CD4-positive, alpha-beta T cell treated with Interleukin-17A for 4 hours (primary cell): ENCODE measurements around the gene STARD7.
A peak's percentile ranks its signal among the peaks of the same experiment; 100 is the strongest.
"Not testable (repeated sequence)": the region's sequence is repeated elsewhere in the genome, so short reads cannot be mapped to it uniquely, and the experiment has no call there.

Experiments used
- DNase-seq: peaks from one replicate; pipeline ENCODE4 v3.0.0-alpha.2; 2020; ENCODE audit warnings: mixed read lengths

The STARD7 gene

GRCh38 chr2:96160366-96160765 lies 48.3 kb downstream of the STARD7 start:
- not testable (repeated sequence) for DNase-seq

GRCh38 chr2:96159084-96159830 lies 49.4 kb downstream of the STARD7 start:
- DNase-seq, result peak; percentile 70

GRCh38 chr2:96158554-96158940 lies 50.1 kb downstream of the STARD7 start:
- no peak for DNase-seq

- DNase-seq, result peak; percentile 91
Observed at GRCh38 chr2:96157649-96158553, 50.7 kb downstream of the STARD7 start.

DNA sequence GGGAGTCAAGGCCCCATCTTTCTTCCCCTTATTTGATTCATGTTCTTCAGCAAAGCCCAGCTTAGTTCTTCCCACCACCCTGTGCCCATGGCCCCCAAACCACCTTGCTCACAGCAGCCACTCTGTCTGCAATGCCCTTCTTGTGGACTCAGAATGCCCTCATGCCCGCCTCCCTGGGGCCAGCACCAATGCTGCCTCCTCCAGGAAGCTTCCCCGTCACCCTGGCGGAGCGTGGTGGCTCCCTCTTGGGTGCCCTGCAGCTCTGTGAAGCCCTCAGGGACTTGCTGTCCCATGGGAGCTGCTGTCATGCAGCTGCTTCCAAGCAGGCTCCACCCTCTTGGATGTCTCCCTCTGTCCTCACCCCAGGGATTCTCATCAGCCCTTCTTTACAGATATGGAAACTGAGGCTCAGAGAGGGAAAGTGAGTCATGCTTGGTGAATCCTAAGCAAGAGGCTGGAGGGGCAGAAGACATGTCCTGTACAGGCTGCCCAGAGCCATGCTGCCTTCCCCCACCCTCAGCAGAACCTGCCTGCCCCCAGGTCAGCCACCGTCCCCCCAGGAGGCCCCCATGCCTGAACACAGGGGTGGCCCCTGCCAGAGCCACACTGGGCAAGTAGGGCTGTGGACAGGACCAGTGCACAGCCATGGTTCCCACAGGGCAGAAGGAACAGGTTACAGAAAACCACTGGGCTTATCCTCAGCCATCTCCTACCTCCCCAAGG lies 51.5 kb downstream of the STARD7 start:
- DNase-seq, result no peak

DNA sequence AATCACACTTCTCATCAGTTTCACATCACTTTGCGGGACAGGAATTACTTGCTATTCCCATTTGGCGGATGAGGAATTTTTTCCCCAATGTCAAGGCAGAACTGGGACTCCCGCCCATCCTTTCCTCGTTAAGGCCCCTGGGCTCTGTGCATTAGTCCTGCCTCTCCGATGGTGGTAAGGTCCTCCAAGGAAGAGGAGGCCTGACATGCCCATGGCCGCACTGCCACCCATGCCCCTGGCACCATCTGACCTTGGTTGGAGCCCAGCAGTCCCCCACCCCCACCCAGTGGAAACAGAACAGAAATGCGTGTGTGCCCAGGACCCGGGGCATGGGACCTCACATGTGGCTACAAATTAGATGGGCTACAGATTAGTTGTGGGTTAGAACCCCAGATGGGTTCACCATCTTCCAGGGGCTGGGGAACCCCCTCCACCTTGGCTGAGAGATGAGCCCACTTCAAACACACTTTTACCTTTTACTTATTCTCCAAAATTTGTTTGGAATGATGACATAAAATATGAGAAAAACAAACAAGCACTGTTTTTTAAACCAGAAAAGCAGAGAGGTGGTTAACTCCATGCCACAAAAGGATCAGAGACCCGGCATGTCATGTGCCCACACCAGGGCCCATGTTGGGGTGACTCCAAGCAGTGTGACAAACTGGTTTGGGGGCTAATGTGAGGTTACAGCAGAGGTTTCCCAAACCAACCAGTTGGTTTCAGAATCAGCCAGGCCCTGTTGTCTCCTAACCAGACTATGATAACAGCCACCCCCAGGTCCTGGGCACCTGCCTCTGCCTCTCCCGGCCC lies 52.4 kb downstream of the STARD7 start:
- peak; percentile 35 for DNase-seq

DNA sequence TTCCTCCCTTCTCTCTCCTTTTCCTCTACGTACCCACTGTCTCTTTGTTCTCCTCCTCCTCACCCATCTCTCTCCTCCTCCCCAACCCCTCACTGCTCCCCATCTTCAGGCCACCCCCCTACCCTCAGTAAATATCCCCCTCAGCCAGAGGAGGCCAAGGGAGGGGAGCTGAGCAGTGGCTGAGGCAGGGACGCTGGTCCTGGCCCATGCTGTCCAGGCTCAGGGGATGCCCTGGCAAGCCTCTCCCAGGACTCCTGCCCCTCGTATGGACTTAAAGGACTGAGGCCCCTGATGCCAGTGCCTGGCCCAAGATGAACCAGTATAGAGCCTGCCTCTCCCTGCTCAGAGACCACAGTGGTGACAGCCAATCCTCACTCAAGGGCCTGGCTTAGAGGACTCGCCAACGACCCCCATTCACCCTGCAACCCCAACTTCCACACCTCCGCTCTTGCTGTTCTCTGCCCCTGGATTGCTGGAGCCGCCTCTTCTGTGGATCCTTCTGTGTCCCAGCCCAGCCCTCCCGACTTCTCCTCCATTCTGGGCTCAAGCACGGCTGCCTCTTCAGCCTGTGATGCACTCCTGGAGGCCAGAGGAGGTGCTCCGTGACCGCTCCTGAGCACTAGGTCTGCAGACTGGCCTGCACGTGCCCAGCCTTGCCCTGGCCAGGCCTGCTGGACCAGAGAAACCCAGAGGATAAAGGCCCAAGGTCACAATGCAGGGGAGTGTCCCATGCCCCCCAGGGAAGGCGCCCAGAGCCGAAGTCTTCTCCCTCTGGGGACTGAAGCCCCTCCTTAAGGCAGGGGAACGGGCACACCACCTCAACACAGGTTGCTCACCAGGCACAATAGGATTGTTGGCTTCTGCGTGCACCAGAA lies 53.9 kb downstream of the STARD7 start:
- no peak for DNase-seq

GRCh38 chr2:96153991-96154431 lies 54.6 kb downstream of the STARD7 start:
- no peak for DNase-seq

GRCh38 chr2:96153291-96153713 lies 55.3 kb downstream of the STARD7 start:
- no peak for DNase-seq

DNA sequence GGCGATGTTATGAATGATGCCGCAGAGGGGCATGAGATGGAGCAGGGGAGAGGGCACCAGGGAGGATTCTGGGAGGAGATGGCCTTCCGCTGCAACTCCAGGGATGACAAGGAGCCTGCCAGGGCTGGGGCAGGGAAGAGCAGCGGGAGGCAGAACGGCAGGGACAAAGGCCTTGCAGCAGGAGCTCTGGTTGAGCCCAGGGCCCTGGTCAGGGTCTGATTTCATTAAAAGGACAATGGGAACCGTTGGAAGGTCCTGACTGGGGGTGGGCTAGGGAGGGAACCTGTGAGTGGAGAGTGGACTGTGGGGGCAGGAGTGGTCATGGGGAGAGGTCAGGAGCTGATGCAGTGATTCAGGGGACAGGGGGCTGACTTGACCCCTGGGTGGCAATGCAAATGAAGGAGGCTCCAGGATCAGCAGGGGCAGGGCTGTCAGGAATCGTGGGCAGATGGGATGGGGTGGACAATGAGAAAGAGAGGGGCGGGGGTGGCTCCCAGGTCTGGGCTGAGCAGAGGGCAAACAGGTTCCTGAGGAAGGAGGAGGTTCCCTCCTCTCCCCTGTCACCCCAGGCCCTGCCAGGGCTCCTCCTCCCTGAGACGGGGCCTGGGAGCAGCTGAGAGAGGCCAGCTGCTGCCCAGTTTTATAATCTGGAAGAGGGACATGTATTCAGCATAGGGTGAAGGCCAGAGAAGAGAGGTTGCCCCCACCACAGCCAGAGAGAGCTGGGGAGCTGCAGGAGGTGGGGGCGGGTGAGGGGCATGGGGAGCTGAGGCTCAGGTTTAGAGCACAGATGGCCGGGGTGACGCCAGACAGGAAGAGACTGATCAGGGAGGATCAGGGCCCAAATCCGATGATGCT lies 56.1 kb downstream of the STARD7 start:
- no peak for DNase-seq

DNA sequence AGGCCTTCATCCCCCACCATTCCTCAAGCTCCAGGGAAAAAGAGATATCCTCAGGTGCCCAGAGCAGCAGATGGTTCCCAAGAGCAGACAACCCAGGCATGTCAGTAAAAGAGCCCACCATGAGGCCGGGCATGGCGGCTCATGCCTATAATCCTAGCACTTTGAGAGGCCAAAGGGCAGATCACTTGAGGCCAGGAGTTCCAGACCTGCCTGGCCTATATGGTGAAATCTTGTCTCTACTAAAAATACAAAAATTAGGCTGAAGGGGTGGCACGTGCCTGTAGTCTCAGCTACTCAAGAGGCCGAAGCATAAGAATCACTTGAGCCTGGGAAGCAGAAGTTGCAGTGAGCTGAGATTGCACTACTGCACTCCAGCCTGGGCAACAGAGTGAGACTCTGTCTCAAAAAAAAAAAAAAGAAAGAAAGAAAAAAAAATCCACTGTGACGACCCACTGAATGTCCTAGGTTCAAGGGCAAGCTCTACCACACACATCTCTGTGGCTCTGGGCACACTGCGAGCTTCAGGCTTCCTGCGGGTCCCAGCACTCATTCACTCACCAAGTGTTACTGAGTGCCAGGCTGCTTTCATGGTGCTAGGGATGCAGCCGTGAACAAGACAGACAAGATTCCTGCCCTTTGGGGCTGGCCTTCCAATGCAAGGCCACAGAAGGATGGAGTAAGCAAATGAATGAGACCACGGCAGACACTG lies 56.9 kb downstream of the STARD7 start:
- DNase-seq, result no peak

DNA sequence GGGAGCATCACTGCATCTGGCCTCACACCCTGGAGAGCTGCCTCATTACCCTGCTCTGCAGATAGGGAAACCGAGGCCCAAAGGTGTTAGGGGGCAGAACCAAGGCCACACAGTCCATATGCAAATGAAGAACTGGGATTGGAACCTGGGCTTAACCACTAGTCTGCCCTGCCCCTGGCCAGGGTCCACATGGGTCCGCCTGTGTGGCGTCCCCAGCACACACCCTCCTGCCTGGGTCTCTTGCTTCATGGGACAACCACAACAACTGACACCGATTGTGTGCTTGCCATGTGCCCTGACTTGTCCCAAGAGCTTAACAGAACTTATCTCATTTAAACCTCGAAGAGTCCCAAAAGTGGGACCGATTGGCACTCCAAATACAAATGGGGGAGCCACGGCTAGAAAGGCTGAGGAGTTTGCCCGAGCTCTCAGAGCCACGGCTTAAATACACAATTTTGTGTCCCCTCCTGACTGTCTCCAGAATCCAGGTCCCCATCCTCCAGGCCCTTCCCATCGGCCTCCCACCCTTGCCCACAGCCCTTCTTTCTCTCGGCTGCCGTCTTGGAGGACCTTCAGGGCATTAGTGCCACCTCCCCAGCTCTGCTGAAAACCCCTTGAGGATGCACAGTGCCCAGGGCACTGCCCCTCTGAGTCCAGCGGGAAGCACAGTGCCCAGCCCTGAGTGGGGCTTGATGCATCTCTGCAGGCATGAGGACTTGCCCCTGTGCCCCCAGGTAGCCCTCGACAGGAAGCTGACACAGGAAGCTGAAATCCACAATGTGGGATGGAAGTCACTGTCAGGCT lies 57.6 kb downstream of the STARD7 start:
- no peak for DNase-seq

GRCh38 chr2:96150007-96150640 lies 58.5 kb downstream of the STARD7 start:
- DNase-seq, result no peak

- peak; percentile 97 for DNase-seq
Observed at GRCh38 chr2:96148410-96149217, 60.0 kb downstream of the STARD7 start.

DNA sequence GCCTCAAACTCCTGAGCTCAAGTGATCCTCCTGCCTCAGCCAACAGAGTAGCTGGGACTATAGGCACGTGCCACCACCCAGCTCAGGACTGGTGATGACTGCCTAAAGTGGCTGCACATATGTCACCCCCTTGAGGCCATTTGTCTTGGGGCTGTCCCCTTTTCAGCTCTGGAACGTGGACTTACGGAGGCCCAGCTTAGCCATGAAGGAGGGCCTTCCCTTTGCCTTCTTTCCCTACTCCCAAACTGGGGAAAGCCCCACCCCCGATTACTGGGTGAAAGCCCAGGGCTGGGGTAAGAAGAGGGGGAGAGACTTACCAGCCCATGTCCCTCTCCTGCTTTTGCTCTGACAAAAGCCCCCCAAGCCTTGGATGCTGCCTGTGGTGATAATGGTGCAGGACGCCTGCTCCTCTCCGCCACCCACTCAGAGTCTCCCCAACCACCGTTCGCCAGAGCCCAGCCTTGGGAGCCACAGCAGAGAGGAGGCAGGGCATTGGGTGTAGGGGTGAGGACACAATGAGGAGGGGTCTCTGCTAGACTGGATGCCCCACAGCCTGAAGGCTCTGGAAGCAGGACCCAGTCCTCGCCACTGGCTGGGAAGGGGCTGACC lies 60.9 kb downstream of the STARD7 start:
- no peak for DNase-seq

DNA sequence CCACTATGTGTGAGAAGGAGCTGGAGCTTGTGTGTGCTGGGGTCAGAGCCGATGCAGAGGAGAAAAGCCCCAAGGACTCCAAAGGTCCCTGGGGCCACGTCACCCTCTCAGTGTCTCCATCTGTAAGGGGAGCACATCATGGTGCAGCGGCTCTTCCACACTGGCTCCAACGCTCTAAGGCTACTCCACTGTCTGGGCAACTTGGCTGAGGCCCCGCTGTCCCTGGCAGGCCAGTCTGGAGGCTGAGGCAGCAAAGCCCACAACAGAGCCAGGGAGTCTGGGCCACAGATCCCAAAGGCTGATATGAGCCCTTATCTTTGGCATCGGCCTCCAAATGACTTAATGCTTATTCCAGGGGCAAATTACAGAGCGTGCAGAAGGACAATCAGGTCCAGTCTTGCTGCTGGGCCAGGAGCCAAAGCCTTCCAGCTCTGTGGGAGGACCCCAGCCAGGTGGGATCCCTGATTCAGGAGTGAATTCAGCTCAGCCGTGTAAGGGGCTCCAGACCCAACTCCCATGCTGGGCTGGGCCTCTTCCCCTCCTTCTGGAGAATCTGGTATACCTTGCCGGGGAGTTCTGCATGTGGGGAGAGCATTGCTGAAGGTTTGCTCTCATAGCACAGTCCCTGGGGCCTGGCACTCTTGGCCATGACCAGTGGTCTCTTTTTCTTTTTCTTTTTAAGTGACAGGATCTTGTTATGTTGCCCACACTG lies 61.6 kb downstream of the STARD7 start:
- DNase-seq, result no peak
